Chondrocyte (in vitro differentiated cells): Measurements from ENCODE around the gene APBB2. TPM values are rescaled to one million over a fixed set of nuclear protein-coding genes. Genes with fewer than 3 reads are reported as not detected.
"Not testable (repeated sequence)": the region's sequence is repeated elsewhere in the genome, so short reads cannot be mapped to it uniquely, and the experiment has no call there.

Experiments
- DNase-seq: peaks from one replicate; pipeline ENCODE4 v3.0.0; 2021; ENCODE audit warnings: mixed read lengths, low spot score
- H3K27ac Mint-ChIP-seq: one replicate; pipeline ENCODE4 v1.8.0; 2021; ENCODE audit warnings: mild to moderate bottlenecking, moderate library complexity, mixed read lengths; ENCODE audit not compliant: unreplicated experiment
- H3K27me3 Mint-ChIP-seq: 2 replicates; pipeline ENCODE4 v1.8.0; 2021; ENCODE audit warnings: low read depth, mixed read lengths
- H3K36me3 Mint-ChIP-seq: 2 replicates; pipeline ENCODE4 v1.8.0; 2021; ENCODE audit warnings: low read depth, mixed read lengths
- H3K4me1 Mint-ChIP-seq: 2 replicates; pipeline ENCODE4 v1.8.0; 2021; ENCODE audit warnings: low read depth, mild to moderate bottlenecking, mixed read lengths
- H3K4me3 Mint-ChIP-seq: one replicate; pipeline ENCODE4 v1.8.0; 2021; ENCODE audit warnings: mild to moderate bottlenecking, moderate library complexity, mixed read lengths; ENCODE audit not compliant: unreplicated experiment
- H3K9me3 Mint-ChIP-seq: 2 replicates; pipeline ENCODE4 v1.8.0; 2021; ENCODE audit warnings: low read depth, mixed read lengths
- total RNA-seq: library from RNA; stranded (reverse); gene quantifications from 3 replicates; pipeline ENCODE4 v1.2.1, GENCODE V29; 2021
- TF ChIP-seq, protein P1 (sequence below): fragments of 200-600 bp; sonication (generic); IDR thresholded peaks from 2 replicates; pipeline ENCODE4 v1.5.0; 2021; ENCODE audit warnings: antibody characterized with exemption, mild to moderate bottlenecking, moderate library complexity

The APBB2 gene
- total RNA-seq, 1 donor from 2014 or later = 119 TPM

GRCh38 chr4:40910706-40911105 is 303.6 kb downstream of the APBB2 start:
- peaks cover 2% of the 10 kb centered on the region for H3K36me3 Mint-ChIP-seq
- TF ChIP-seq, protein P1, sequence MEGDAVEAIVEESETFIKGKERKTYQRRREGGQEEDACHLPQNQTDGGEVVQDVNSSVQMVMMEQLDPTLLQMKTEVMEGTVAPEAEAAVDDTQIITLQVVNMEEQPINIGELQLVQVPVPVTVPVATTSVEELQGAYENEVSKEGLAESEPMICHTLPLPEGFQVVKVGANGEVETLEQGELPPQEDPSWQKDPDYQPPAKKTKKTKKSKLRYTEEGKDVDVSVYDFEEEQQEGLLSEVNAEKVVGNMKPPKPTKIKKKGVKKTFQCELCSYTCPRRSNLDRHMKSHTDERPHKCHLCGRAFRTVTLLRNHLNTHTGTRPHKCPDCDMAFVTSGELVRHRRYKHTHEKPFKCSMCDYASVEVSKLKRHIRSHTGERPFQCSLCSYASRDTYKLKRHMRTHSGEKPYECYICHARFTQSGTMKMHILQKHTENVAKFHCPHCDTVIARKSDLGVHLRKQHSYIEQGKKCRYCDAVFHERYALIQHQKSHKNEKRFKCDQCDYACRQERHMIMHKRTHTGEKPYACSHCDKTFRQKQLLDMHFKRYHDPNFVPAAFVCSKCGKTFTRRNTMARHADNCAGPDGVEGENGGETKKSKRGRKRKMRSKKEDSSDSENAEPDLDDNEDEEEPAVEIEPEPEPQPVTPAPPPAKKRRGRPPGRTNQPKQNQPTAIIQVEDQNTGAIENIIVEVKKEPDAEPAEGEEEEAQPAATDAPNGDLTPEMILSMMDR = no peak
- H3K4me1 Mint-ChIP-seq = peaks cover 55% of the 10 kb centered on the region
- DNase-seq = no peak
- peaks cover 4% of the 10 kb centered on the region for H3K9me3 Mint-ChIP-seq
- H3K27me3 Mint-ChIP-seq = no peaks in the 10 kb centered on the region
- H3K4me3 Mint-ChIP-seq = no peak overlapping the region
- H3K27ac Mint-ChIP-seq = peak overlapping the region; percentile 75

DNA sequence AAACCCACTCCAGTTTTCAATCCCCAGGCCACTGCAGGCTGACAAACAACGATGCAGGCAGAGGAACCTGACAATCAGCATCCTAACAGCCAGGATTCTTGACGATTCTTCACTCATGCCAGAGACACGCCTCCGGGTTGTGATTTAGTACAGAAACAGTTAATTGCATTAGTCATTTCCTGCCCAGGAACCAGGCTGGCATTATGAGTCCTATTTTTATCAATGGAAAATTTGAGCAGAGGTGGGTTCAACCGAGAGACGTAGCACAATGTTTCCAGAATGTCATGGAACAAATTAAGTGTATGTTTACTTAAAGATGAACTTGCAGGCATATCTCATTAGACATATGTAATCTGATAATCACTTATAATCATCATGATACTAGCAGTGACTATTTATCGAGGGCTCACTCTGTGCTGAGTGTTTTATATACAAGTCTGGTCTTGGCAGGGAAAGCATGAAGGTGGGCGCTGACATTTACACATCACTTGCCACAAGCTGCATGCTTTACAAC is 304.9 kb downstream of the APBB2 start:
- peaks cover under 1% of the 10 kb centered on the region for H3K9me3 Mint-ChIP-seq
- peak overlapping the region; percentile 75 for H3K27ac Mint-ChIP-seq
- H3K36me3 Mint-ChIP-seq = no peaks in the 10 kb centered on the region
- DNase-seq = no peak
- TF ChIP-seq, protein P1 = no peak
- H3K4me1 Mint-ChIP-seq = peaks cover 42% of the 10 kb centered on the region
- H3K4me3 Mint-ChIP-seq = no peak overlapping the region
- no peaks in the 10 kb centered on the region for H3K27me3 Mint-ChIP-seq

DNA sequence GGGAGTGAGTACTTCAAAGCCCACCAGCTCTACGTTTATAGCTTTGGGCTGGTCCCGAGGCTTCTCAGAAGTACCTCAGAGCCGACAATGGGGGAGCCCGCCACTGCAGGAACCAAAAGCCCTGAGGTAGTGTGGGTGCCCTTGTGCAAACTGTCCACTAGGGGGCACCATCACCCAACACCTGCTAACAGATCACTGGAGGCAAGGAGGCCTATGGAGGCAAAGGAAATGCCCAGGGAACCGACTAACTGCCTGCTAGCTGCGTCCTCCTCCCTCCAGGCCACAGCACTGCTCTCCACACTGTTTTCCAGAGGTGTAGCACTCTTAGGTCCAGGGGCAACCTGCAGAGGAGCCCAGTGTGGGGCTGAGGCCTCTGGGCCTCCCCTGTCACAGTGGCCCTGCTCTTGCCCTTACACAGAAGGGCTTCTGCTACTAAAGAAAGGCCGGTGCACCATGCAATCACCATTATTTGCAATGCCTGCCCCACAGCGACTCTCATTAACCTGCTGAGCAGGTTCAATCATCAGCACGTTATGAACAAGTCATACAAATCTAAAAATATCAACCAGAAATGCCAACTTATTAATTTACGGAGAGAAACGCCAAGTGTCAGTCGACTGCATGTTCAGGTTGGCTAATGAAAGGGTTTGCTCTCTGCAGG is 305.5 kb downstream of the APBB2 start:
- H3K4me1 Mint-ChIP-seq = peaks cover 41% of the 10 kb centered on the region
- no peak overlapping the region for H3K4me3 Mint-ChIP-seq

DNA sequence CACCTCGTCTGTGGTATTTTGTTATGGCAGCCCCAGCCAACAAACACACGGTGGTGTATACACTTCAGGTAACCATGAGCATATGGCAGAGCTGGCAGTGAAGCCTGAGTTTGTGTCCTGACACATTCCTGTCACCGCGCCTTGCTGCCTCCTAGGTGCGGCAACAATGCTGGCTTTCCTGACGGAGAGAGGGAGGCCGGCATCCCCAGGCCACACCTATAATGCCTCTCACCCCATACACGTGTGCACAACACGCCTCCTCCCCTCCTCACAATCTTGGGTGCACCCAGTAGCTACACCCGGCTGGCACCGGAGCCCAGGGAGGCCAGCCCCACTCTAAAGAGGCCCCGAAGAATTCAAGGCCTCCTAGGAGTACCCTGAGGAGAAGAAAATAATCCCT is 306.0 kb downstream of the APBB2 start:
- Mint-ChIP-seq H3K27ac (peak overlapping the region; percentile 75), H3K4me1 (peaks cover 41% of the 10 kb centered on the region), H3K9me3 (no peaks in the 10 kb centered on the region), H3K36me3 (no peaks in the 10 kb centered on the region), H3K4me3 (no peak overlapping the region), H3K27me3 (no peaks in the 10 kb centered on the region)
- TF ChIP-seq, protein P1 = no peak
- no peak for DNase-seq

More for the DNA sequence above, 305.5 kb downstream of the APBB2 start:
- Mint-ChIP-seq H3K27ac (peak overlapping the region; percentile 75), H3K36me3 (no peaks in the 10 kb centered on the region), H3K9me3 (no peaks in the 10 kb centered on the region), H3K27me3 (no peaks in the 10 kb centered on the region)
- TF ChIP-seq, protein P1 = peak; percentile 97
- DNase-seq = no peak

DNA sequence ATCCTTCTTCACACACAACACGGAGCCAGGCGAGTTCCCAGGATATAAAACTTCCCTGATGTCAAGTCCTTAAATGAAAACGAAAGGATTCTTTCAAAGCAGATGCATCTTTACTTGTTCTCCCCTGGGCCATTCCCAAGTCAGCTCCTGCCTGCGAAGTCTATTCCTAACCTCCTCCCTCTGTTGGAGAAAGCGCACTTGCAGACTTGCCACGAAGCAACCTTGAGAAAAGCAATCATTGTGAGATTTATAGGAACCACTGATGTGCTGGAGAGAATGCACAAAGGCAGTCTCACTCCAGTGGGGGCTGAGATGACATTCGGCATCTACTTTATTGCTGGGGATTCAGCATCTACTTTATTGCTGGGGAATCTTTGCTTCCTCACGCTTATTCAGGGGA is 308.9 kb downstream of the APBB2 start:
- Mint-ChIP-seq H3K9me3 (no peaks in the 10 kb centered on the region), H3K27me3 (no peaks in the 10 kb centered on the region), H3K4me3 (no peak overlapping the region), H3K36me3 (peaks cover 2% of the 10 kb centered on the region), H3K4me1 (peaks cover 19% of the 10 kb centered on the region), H3K27ac (no peak overlapping the region)
- no peak for DNase-seq
- TF ChIP-seq, protein P1 = no peak

- not testable (repeated sequence) for H3K4me3 Mint-ChIP-seq, DNase-seq, H3K4me1 Mint-ChIP-seq, H3K9me3 Mint-ChIP-seq, H3K27me3 Mint-ChIP-seq, H3K36me3 Mint-ChIP-seq
- peak overlapping the region; percentile 36 for H3K27ac Mint-ChIP-seq
Measured at GRCh38 chr4:40900531-40900930, 313.8 kb downstream of the APBB2 start.
